ENCODE measurements around the gene RIF1. TPM values are rescaled to one million over a fixed set of nuclear protein-coding genes. Genes with fewer than 3 reads are reported as not detected.

Gene RIF1
- total and polyA plus RNA-seq, 4 donors, result 2.3 to 49.1 (median 21.9) TPM

- ATAC-seq (ENCODE audit: low FRiP score), result no peak
- H3K4me3 ChIP-seq (ENCODE audit: low read length in 2 of 2), result no peak overlapping the region
- DNase-seq, result no peak
- H3K27ac ChIP-seq (ENCODE audit: low read depth in 1 of 2, low read length in 2 of 2), result no peak overlapping the region
- no peaks in the 10 kb centered on the region for H3K27me3 ChIP-seq (ENCODE audit: control insufficient read depth in 1 of 2, insufficient read depth in 2 of 2, low read length in 1 of 2)
- peaks cover 1 to 5% of the 10 kb centered on the region in 2 donors for H3K4me1 ChIP-seq (ENCODE audit: control insufficient read depth in 1 of 2, insufficient read depth in 2 of 2, low read length in 2 of 2)
- no peaks in the 10 kb centered on the region for H3K9me3 ChIP-seq (ENCODE audit: control insufficient read depth, low read length)
- WGBS, 2 donors, result 23 to 24% methylated on average over 1 of the region's 1 CpG
- intact Hi-C loops (cut with DNase I), result no loop called here
- H3K36me3 ChIP-seq (ENCODE audit: control insufficient read depth in 1 of 2, insufficient read depth in 2 of 2, low read length in 1 of 2), result peaks cover 2 to 4% of the 10 kb centered on the region in 2 donors
Measured at GRCh38 chr2:151459358-151459757, 49.7 kb downstream of the RIF1 start.

GRCh38 chr2:151465771-151466170 is 56.1 kb downstream of the RIF1 start:
- H3K27ac ChIP-seq (ENCODE audit: low read depth in 1 of 2, low read length in 2 of 2), result no peak overlapping the region
- 94 to 99% methylated on average over 3 of the region's 3 CpGs for WGBS, 2 donors

GRCh38 chr2:151470556-151470955 is 60.9 kb downstream of the RIF1 start:
- DNase-seq (no peak), ATAC-seq (ENCODE audit: low FRiP score) (no peak)
- H3K36me3 ChIP-seq (ENCODE audit: control insufficient read depth in 1 of 2, insufficient read depth in 2 of 2, low read length in 1 of 2), result peaks cover 2% of the 10 kb centered on the region in 2 donors
- no peak overlapping the region for H3K4me3 ChIP-seq (ENCODE audit: low read length in 2 of 2)
- no peak overlapping the region for H3K27ac ChIP-seq (ENCODE audit: low read depth in 1 of 2, low read length in 2 of 2)
- no peaks in the 10 kb centered on the region for H3K9me3 ChIP-seq (ENCODE audit: control insufficient read depth, low read length)
- H3K4me1 ChIP-seq (ENCODE audit: control insufficient read depth in 1 of 2, insufficient read depth in 2 of 2, low read length in 2 of 2), result no peaks in the 10 kb centered on the region
- intact Hi-C loops (cut with DNase I), result no loop called here
- 96 to 98% methylated on average over 1 of the region's 1 CpG for WGBS, 2 donors
- H3K27me3 ChIP-seq (ENCODE audit: control insufficient read depth in 1 of 2, insufficient read depth in 2 of 2, low read length in 1 of 2), result no peaks in the 10 kb centered on the region

More at GRCh38 chr2:151465771-151466170, 56.1 kb downstream of the RIF1 start:
- ATAC-seq (ENCODE audit: low FRiP score) (no peak), DNase-seq (no peak)
- Histone ChIP-seq H3K4me3 (ENCODE audit: low read length in 2 of 2) (no peak overlapping the region), H3K27me3 (ENCODE audit: control insufficient read depth in 1 of 2, insufficient read depth in 2 of 2, low read length in 1 of 2) (no peaks in the 10 kb centered on the region), H3K36me3 (ENCODE audit: control insufficient read depth in 1 of 2, insufficient read depth in 2 of 2, low read length in 1 of 2) (peaks cover 2 to 4% of the 10 kb centered on the region in 2 donors), H3K9me3 (ENCODE audit: control insufficient read depth, low read length) (no peaks in the 10 kb centered on the region), H3K4me1 (ENCODE audit: control insufficient read depth in 1 of 2, insufficient read depth in 2 of 2, low read length in 2 of 2) (no peaks in the 10 kb centered on the region)
- intact Hi-C loops (cut with DNase I), result loop anchor here in 1 of 2 donors (10.0 kb wide), 1 partner anchor 51 kb away; no protein-coding TSS in a partner anchor

- intact Hi-C loops (cut with DNase I), result no loop called here
- Histone ChIP-seq H3K27ac (ENCODE audit: low read depth in 1 of 2, low read length in 2 of 2) (no peak overlapping the region), H3K27me3 (ENCODE audit: control insufficient read depth in 1 of 2, insufficient read depth in 2 of 2, low read length in 1 of 2) (no peaks in the 10 kb centered on the region), H3K4me3 (ENCODE audit: low read length in 2 of 2) (no peak overlapping the region), H3K9me3 (ENCODE audit: control insufficient read depth, low read length) (no peaks in the 10 kb centered on the region), H3K36me3 (ENCODE audit: control insufficient read depth in 1 of 2, insufficient read depth in 2 of 2, low read length in 1 of 2) (peaks cover 2% of the 10 kb centered on the region in 2 donors), H3K4me1 (ENCODE audit: control insufficient read depth in 1 of 2, insufficient read depth in 2 of 2, low read length in 2 of 2) (no peaks in the 10 kb centered on the region)
- DNase-seq (no peak), ATAC-seq (ENCODE audit: low FRiP score) (no peak)
- WGBS, 2 donors, result 72 to 77% methylated on average over 3 of the region's 3 CpGs
Measured at GRCh38 chr2:151472966-151473365, 63.3 kb downstream of the RIF1 start.

- WGBS, 2 donors, result 73 to 74% methylated on average over 2 of the region's 2 CpGs
- intact Hi-C loops (cut with DNase I), result no loop called here
- Histone ChIP-seq H3K9me3 (ENCODE audit: control insufficient read depth, low read length) (no peaks in the 10 kb centered on the region), H3K27me3 (ENCODE audit: control insufficient read depth in 1 of 2, insufficient read depth in 2 of 2, low read length in 1 of 2) (no peaks in the 10 kb centered on the region), H3K27ac (ENCODE audit: low read depth in 1 of 2, low read length in 2 of 2) (no peak overlapping the region), H3K4me1 (ENCODE audit: control insufficient read depth in 1 of 2, insufficient read depth in 2 of 2, low read length in 2 of 2) (no peaks in the 10 kb centered on the region), H3K4me3 (ENCODE audit: low read length in 2 of 2) (no peak overlapping the region), H3K36me3 (ENCODE audit: control insufficient read depth in 1 of 2, insufficient read depth in 2 of 2, low read length in 1 of 2) (peaks cover 2% of the 10 kb centered on the region in 2 donors)
- ATAC-seq (ENCODE audit: low FRiP score) (no peak), DNase-seq (no peak)
Measured at GRCh38 chr2:151475071-151475470, 65.4 kb downstream of the RIF1 start.

GRCh38 chr2:151476287-151476686 is 66.6 kb downstream of the RIF1 start:
- Histone ChIP-seq H3K9me3 (ENCODE audit: control insufficient read depth, low read length) (no peaks in the 10 kb centered on the region), H3K27ac (ENCODE audit: low read depth in 1 of 2, low read length in 2 of 2) (no peak overlapping the region), H3K36me3 (ENCODE audit: control insufficient read depth in 1 of 2, insufficient read depth in 2 of 2, low read length in 1 of 2) (peaks cover 0 to 2% of the 10 kb centered on the region in 2 donors), H3K4me3 (ENCODE audit: low read length in 2 of 2) (no peak overlapping the region), H3K27me3 (ENCODE audit: control insufficient read depth in 1 of 2, insufficient read depth in 2 of 2, low read length in 1 of 2) (no peaks in the 10 kb centered on the region), H3K4me1 (ENCODE audit: control insufficient read depth in 1 of 2, insufficient read depth in 2 of 2, low read length in 2 of 2) (no peaks in the 10 kb centered on the region)
- 84 to 87% methylated on average over 1 of the region's 1 CpG for WGBS, 2 donors
- intact Hi-C loops (cut with DNase I), result no loop called here
- no peak for DNase-seq
- no peak for ATAC-seq (ENCODE audit: low FRiP score)

- Histone ChIP-seq H3K27me3 (ENCODE audit: control insufficient read depth in 1 of 2, insufficient read depth in 2 of 2, low read length in 1 of 2) (no peaks in the 10 kb centered on the region), H3K4me3 (ENCODE audit: low read length in 2 of 2) (no peak overlapping the region), H3K27ac (ENCODE audit: low read depth in 1 of 2, low read length in 2 of 2) (no peak overlapping the region), H3K4me1 (ENCODE audit: control insufficient read depth in 1 of 2, insufficient read depth in 2 of 2, low read length in 2 of 2) (no peaks in the 10 kb centered on the region), H3K9me3 (ENCODE audit: control insufficient read depth, low read length) (no peaks in the 10 kb centered on the region), H3K36me3 (ENCODE audit: control insufficient read depth in 1 of 2, insufficient read depth in 2 of 2, low read length in 1 of 2) (peaks cover 0 to 2% of the 10 kb centered on the region in 2 donors)
- no peak for DNase-seq
- 98 to 100% methylated on average over 4 of the region's 4 CpGs for WGBS, 2 donors
- intact Hi-C loops (cut with DNase I), result no loop called here
- ATAC-seq (ENCODE audit: low FRiP score), result no peak
Measured at GRCh38 chr2:151478011-151478410, 68.3 kb downstream of the RIF1 start.

GRCh38 chr2:151481744-151482143 is 72.0 kb downstream of the RIF1 start:
- Histone ChIP-seq H3K27ac (ENCODE audit: low read depth in 1 of 2, low read length in 2 of 2) (no peak overlapping the region), H3K36me3 (ENCODE audit: control insufficient read depth in 1 of 2, insufficient read depth in 2 of 2, low read length in 1 of 2) (peaks cover 0 to 7% of the 10 kb centered on the region in 2 donors), H3K27me3 (ENCODE audit: control insufficient read depth in 1 of 2, insufficient read depth in 2 of 2, low read length in 1 of 2) (no peaks in the 10 kb centered on the region), H3K9me3 (ENCODE audit: control insufficient read depth, low read length) (no peaks in the 10 kb centered on the region), H3K4me1 (ENCODE audit: control insufficient read depth in 1 of 2, insufficient read depth in 2 of 2, low read length in 2 of 2) (no peaks in the 10 kb centered on the region), H3K4me3 (ENCODE audit: low read length in 2 of 2) (no peak overlapping the region)
- intact Hi-C loops (cut with DNase I), result no loop called here
- DNase-seq (no peak), ATAC-seq (ENCODE audit: low FRiP score) (no peak)
- WGBS, 2 donors, result 95 to 97% methylated on average over 5 of the region's 5 CpGs

GRCh38 chr2:151482171-151482725 is 72.5 kb downstream of the RIF1 start:
- 89 to 95% methylated on average over 4 of the region's 4 CpGs for WGBS, 2 donors
- Histone ChIP-seq H3K4me3 (ENCODE audit: low read length in 2 of 2) (no peak overlapping the region), H3K27ac (ENCODE audit: low read depth in 1 of 2, low read length in 2 of 2) (no peak overlapping the region), H3K36me3 (ENCODE audit: control insufficient read depth in 1 of 2, insufficient read depth in 2 of 2, low read length in 1 of 2) (peaks cover 0 to 7% of the 10 kb centered on the region in 2 donors), H3K9me3 (ENCODE audit: control insufficient read depth, low read length) (no peaks in the 10 kb centered on the region), H3K27me3 (ENCODE audit: control insufficient read depth in 1 of 2, insufficient read depth in 2 of 2, low read length in 1 of 2) (no peaks in the 10 kb centered on the region), H3K4me1 (ENCODE audit: control insufficient read depth in 1 of 2, insufficient read depth in 2 of 2, low read length in 2 of 2) (no peaks in the 10 kb centered on the region)
- intact Hi-C loops (cut with DNase I), result no loop called here
- ATAC-seq (ENCODE audit: low FRiP score), result no peak
- DNase-seq, result no peak
